Measurements from ENCODE around the gene FOXJ2.

FOXJ2 gene

DNA sequence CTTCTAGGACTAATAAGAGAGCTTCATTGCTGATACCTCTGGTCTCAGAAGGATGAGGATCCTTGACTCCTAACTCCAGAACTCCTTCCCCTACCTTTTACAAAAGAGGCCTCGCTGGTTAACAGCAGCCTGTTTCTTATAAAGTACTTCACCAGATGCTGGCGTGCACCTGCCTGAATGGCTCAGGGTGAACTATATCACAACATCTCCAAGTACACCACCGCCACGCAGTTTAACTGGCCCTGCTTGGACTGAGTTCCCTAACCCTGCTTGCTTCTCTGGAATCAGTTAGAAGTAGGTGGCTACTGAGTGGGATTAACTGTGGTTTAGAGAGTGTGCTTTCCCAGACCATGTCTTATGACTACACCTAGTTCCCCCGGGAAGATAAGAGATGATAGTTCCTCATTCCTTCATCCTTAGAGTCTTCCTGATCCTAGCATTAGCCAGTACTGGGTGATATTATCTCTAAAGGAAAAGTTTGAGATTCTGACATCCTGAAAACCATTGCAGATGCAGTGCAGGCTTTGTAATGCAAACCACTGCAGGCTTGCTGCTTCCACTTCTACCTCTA lies 3.0 kb downstream of the FOXJ2 start:
- 60% methylated on average over 3 of the region's 5 CpGs for WGBS (ENCODE audit: insufficient coverage)
- H3K4me1 ChIP-seq (ENCODE audit: control extremely low read depth in 1 of 4, control insufficient read depth in 4 of 4, insufficient read depth in 4 of 4, low read length in 3 of 4) = peaks cover 30 to 77% (median 60%) of the 10 kb centered on the region in 4 experiments
- H3K27me3 ChIP-seq (replicated peaks in 2 of 5; ENCODE audit: control insufficient read depth in 4 of 5, insufficient read depth in 5 of 5, low read length in 4 of 5) = no peaks in the 10 kb centered on the region
- ChIA-PET CTCF (interaction anchor here (1.0 to 20.7 kb wide), 5 partner anchors 8 to 43 kb away, joined by 3 to 342 read pairs (median 12); partner anchors contain the start of gene NECAP1), POLR2A (no interaction called here)
- H3K36me3 ChIP-seq (ENCODE audit: control insufficient read depth in 4 of 4, insufficient read depth in 4 of 4, low read length in 3 of 4) = peaks cover 2 to 12% (median 8%) of the 10 kb centered on the region in 4 experiments
- no peak overlapping the region for H3K27ac ChIP-seq (ENCODE audit: insufficient read depth in 1 of 2, low read depth in 1 of 2, low read length in 2 of 2, poor library complexity in 1 of 2, severe bottlenecking in 2 of 2)
- H3K4me3 ChIP-seq (ENCODE audit: control insufficient read depth in 1 of 7, extremely low read depth in 1 of 7, insufficient read depth in 4 of 7, low read depth in 2 of 7, low read length in 6 of 7) = peak overlapping the region in 1 of 7 experiments; percentile 7
- H3K9me3 ChIP-seq (ENCODE audit: control extremely low read depth in 1 of 5, control insufficient read depth in 4 of 5, insufficient read depth in 2 of 5, low read depth in 1 of 5, low read length in 4 of 5) = no peaks in the 10 kb centered on the region
- DNase-seq = no peak

DNA sequence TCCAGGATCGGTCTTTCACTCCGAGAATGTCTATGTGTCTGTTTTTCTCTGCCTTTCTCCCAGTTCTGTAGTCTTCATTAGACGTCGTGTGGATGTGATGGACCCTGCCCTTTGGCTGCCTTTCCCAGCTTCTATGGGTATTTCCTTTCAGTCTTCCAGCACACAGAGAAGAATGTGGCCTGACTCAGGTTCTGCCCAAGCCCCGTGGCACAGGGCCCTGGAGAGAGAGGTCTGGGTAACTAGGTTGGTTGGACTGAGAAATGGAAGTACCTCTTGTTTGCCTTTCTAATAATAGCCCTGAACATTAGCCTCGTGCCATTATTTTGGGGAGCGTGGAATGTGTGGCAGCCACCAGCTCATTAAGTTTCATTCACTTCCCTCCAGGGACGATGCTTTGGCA lies 3.8 kb downstream of the FOXJ2 start:
- H3K27me3 ChIP-seq (replicated peaks in 2 of 5; ENCODE audit: control insufficient read depth in 4 of 5, insufficient read depth in 5 of 5, low read length in 4 of 5) = no peaks in the 10 kb centered on the region
- H3K4me1 ChIP-seq (ENCODE audit: control extremely low read depth in 1 of 4, control insufficient read depth in 4 of 4, insufficient read depth in 4 of 4, low read length in 3 of 4) = peaks cover 30 to 77% (median 60%) of the 10 kb centered on the region in 4 experiments
- H3K27ac ChIP-seq (ENCODE audit: insufficient read depth in 1 of 2, low read depth in 1 of 2, low read length in 2 of 2, poor library complexity in 1 of 2, severe bottlenecking in 2 of 2) = no peak overlapping the region
- CTCF ChIA-PET = interaction anchor here (1.0 to 20.7 kb wide), 5 partner anchors 9 to 43 kb away, joined by 3 to 342 read pairs (median 12); partner anchors contain the start of gene NECAP1
- POLR2A ChIA-PET = interaction anchor here (0.6 kb wide), 1 partner anchor 31 kb away, joined by 3 read pairs; no protein-coding TSS in a partner anchor
- H3K9me3 ChIP-seq (ENCODE audit: control extremely low read depth in 1 of 5, control insufficient read depth in 4 of 5, insufficient read depth in 2 of 5, low read depth in 1 of 5, low read length in 4 of 5) = no peaks in the 10 kb centered on the region
- H3K4me3 ChIP-seq (ENCODE audit: control insufficient read depth in 1 of 7, extremely low read depth in 1 of 7, insufficient read depth in 4 of 7, low read depth in 2 of 7, low read length in 6 of 7) = no peak overlapping the region
- DNase-seq = no peak
- 87% methylated on average over 7 of the region's 8 CpGs for WGBS (ENCODE audit: insufficient coverage)
- peaks cover 2 to 17% (median 9%) of the 10 kb centered on the region in 4 experiments for H3K36me3 ChIP-seq (ENCODE audit: control insufficient read depth in 4 of 4, insufficient read depth in 4 of 4, low read length in 3 of 4)

- peaks cover 2 to 25% (median 9%) of the 10 kb centered on the region in 4 experiments for H3K36me3 ChIP-seq (ENCODE audit: control insufficient read depth in 4 of 4, insufficient read depth in 4 of 4, low read length in 3 of 4)
- peaks cover 28 to 72% (median 56%) of the 10 kb centered on the region in 4 experiments for H3K4me1 ChIP-seq (ENCODE audit: control extremely low read depth in 1 of 4, control insufficient read depth in 4 of 4, insufficient read depth in 4 of 4, low read length in 3 of 4)
- ChIA-PET POLR2A (no interaction called here), CTCF (interaction anchor here (1.1 to 20.7 kb wide), 5 partner anchors 8 to 42 kb away, joined by 3 to 342 read pairs (median 12); partner anchors contain the start of gene NECAP1)
- DNase-seq = peak; percentile 54 to 83 (median 78)
- H3K9me3 ChIP-seq (ENCODE audit: control extremely low read depth in 1 of 5, control insufficient read depth in 4 of 5, insufficient read depth in 2 of 5, low read depth in 1 of 5, low read length in 4 of 5) = no peaks in the 10 kb centered on the region
- WGBS (ENCODE audit: insufficient coverage) = 0% methylated on average over 4 of the region's 6 CpGs
- H3K27ac ChIP-seq (ENCODE audit: insufficient read depth in 1 of 2, low read depth in 1 of 2, low read length in 2 of 2, poor library complexity in 1 of 2, severe bottlenecking in 2 of 2) = no peak overlapping the region
- no peaks in the 10 kb centered on the region for H3K27me3 ChIP-seq (replicated peaks in 2 of 5; ENCODE audit: control insufficient read depth in 4 of 5, insufficient read depth in 5 of 5, low read length in 4 of 5)
- no peak overlapping the region for H3K4me3 ChIP-seq (ENCODE audit: control insufficient read depth in 1 of 7, extremely low read depth in 1 of 7, insufficient read depth in 4 of 7, low read depth in 2 of 7, low read length in 6 of 7)
These were observed 4.6 kb downstream of the FOXJ2 start for GRCh38 chr12:8037046-8037663.

DNA sequence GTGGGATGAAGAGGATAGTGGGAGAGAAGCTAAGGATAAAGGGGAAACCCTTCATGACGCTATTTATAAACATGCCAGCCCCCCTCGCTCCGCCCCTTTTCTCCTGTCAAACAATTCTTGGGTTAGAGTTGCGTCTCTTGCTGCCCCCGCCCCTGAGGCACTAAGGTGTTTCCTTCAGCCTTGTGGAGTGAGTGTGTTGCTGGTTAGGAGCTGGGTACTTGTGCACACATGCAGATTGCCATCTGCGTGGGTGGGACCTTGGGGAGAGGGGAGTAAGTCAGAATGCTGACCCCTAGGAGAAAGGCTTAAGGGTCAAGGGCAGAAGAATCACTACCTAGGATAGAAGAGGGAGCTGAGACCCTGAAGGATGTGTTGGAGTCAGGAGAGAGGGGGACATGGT lies 5.4 kb downstream of the FOXJ2 start:
- 93% methylated on average over 4 of the region's 6 CpGs for WGBS (ENCODE audit: insufficient coverage)
- Histone ChIP-seq H3K4me3 (ENCODE audit: control insufficient read depth in 1 of 7, extremely low read depth in 1 of 7, insufficient read depth in 4 of 7, low read depth in 2 of 7, low read length in 6 of 7) (no peak overlapping the region), H3K4me1 (ENCODE audit: control extremely low read depth in 1 of 4, control insufficient read depth in 4 of 4, insufficient read depth in 4 of 4, low read length in 3 of 4) (peaks cover 28 to 66% (median 53%) of the 10 kb centered on the region in 4 experiments), H3K27me3 (replicated peaks in 2 of 5; ENCODE audit: control insufficient read depth in 4 of 5, insufficient read depth in 5 of 5, low read length in 4 of 5) (no peaks in the 10 kb centered on the region), H3K27ac (ENCODE audit: insufficient read depth in 1 of 2, low read depth in 1 of 2, low read length in 2 of 2, poor library complexity in 1 of 2, severe bottlenecking in 2 of 2) (no peak overlapping the region), H3K36me3 (ENCODE audit: control insufficient read depth in 4 of 4, insufficient read depth in 4 of 4, low read length in 3 of 4) (peaks cover 5 to 31% (median 15%) of the 10 kb centered on the region in 4 experiments), H3K9me3 (ENCODE audit: control extremely low read depth in 1 of 5, control insufficient read depth in 4 of 5, insufficient read depth in 2 of 5, low read depth in 1 of 5, low read length in 4 of 5) (no peaks in the 10 kb centered on the region)
- POLR2A ChIA-PET = no interaction called here
- no peak for DNase-seq
- CTCF ChIA-PET = interaction anchor here (1.0 to 20.7 kb wide), 8 partner anchors 9 to 77 kb away, joined by 3 to 342 read pairs (median 4); partner anchors contain the start of gene NECAP1

GRCh38 chr12:8038659-8039114 lies 6.2 kb downstream of the FOXJ2 start:
- POLR2A ChIA-PET = interaction anchor here (0.6 to 0.8 kb wide), 2 partner anchors 43 to 115 kb away, joined by 3 read pairs; partner anchors contain the start of gene NECAP1
- peak in 2 of 3 donors; percentile 35 to 57 for DNase-seq
- peaks cover 9 to 37% (median 18%) of the 10 kb centered on the region in 4 experiments for H3K36me3 ChIP-seq (ENCODE audit: control insufficient read depth in 4 of 4, insufficient read depth in 4 of 4, low read length in 3 of 4)
- H3K4me1 ChIP-seq (ENCODE audit: control extremely low read depth in 1 of 4, control insufficient read depth in 4 of 4, insufficient read depth in 4 of 4, low read length in 3 of 4) = peaks cover 27 to 58% (median 45%) of the 10 kb centered on the region in 4 experiments
- H3K9me3 ChIP-seq (ENCODE audit: control extremely low read depth in 1 of 5, control insufficient read depth in 4 of 5, insufficient read depth in 2 of 5, low read depth in 1 of 5, low read length in 4 of 5) = no peaks in the 10 kb centered on the region
- CTCF ChIA-PET = interaction anchor here (1.0 to 20.7 kb wide), 10 partner anchors 7 to 105 kb away, joined by 3 to 342 read pairs (median 4); partner anchors contain the start of gene NECAP1
- no peaks in the 10 kb centered on the region for H3K27me3 ChIP-seq (replicated peaks in 2 of 5; ENCODE audit: control insufficient read depth in 4 of 5, insufficient read depth in 5 of 5, low read length in 4 of 5)
- H3K27ac ChIP-seq (ENCODE audit: insufficient read depth in 1 of 2, low read depth in 1 of 2, low read length in 2 of 2, poor library complexity in 1 of 2, severe bottlenecking in 2 of 2) = no peak overlapping the region
- 35% methylated on average over 10 of the region's 13 CpGs for WGBS (ENCODE audit: insufficient coverage)
- peak overlapping the region in 4 of 7 experiments; percentile 1 to 57 (median 48) for H3K4me3 ChIP-seq (ENCODE audit: control insufficient read depth in 1 of 7, extremely low read depth in 1 of 7, insufficient read depth in 4 of 7, low read depth in 2 of 7, low read length in 6 of 7)

DNA sequence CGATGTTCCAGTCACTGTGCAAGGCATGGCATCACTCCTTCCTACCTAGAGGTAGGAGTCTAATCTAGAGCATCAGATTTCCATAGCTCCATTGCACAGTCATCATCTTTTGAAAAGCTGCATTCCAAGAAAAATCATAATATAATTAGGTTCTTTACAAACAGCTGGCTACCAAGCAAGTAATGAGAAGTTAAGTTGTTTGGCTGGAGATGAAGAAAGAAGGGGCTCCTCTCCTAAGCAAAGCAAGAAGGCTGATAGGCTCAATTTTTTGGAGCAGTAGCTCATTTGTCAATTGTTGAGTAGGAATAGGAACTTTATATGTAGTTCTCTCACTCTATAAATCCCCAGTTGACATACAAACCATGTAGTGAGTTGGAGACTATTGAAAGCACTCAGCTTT lies 8.3 kb downstream of the FOXJ2 start:
- peaks cover 11 to 50% (median 27%) of the 10 kb centered on the region in 4 experiments for H3K36me3 ChIP-seq (ENCODE audit: control insufficient read depth in 4 of 4, insufficient read depth in 4 of 4, low read length in 3 of 4)
- no peak for DNase-seq
- no peaks in the 10 kb centered on the region for H3K9me3 ChIP-seq (ENCODE audit: control extremely low read depth in 1 of 5, control insufficient read depth in 4 of 5, insufficient read depth in 2 of 5, low read depth in 1 of 5, low read length in 4 of 5)
- POLR2A ChIA-PET = no interaction called here
- no peaks in the 10 kb centered on the region for H3K27me3 ChIP-seq (replicated peaks in 2 of 5; ENCODE audit: control insufficient read depth in 4 of 5, insufficient read depth in 5 of 5, low read length in 4 of 5)
- CTCF ChIA-PET = interaction anchor here (0.9 to 20.7 kb wide), 5 partner anchors 13 to 38 kb away, joined by 3 to 342 read pairs (median 3); partner anchors contain the start of gene NECAP1
- peaks cover 12 to 37% (median 26%) of the 10 kb centered on the region in 4 experiments for H3K4me1 ChIP-seq (ENCODE audit: control extremely low read depth in 1 of 4, control insufficient read depth in 4 of 4, insufficient read depth in 4 of 4, low read length in 3 of 4)
- H3K4me3 ChIP-seq (ENCODE audit: control insufficient read depth in 1 of 7, extremely low read depth in 1 of 7, insufficient read depth in 4 of 7, low read depth in 2 of 7, low read length in 6 of 7) = no peak overlapping the region
- H3K27ac ChIP-seq (ENCODE audit: insufficient read depth in 1 of 2, low read depth in 1 of 2, low read length in 2 of 2, poor library complexity in 1 of 2, severe bottlenecking in 2 of 2) = no peak overlapping the region
- WGBS (ENCODE audit: insufficient coverage) = 100% methylated on average over 1 of the region's 1 CpG
